Keratinocyte (primary cell): ENCODE results near the gene WASF2. TPM values are rescaled to one million over a fixed set of nuclear protein-coding genes. Genes with fewer than 3 reads are reported as not detected.
"Not testable (repeated sequence)": the region's sequence is repeated elsewhere in the genome, so short reads cannot be mapped to it uniquely, and the experiment has no call there.

ENCODE experiments used
- DNase-seq: peaks from one replicate; pipeline ENCODE4 v3.0.0-alpha.2; 2011; ENCODE audit warnings: low read depth, missing footprints, low spot score
- FAIRE-seq: peaks from 2 replicates; lab custom pipeline; 2011; peaks lifted over from hg19 to GRCh38; lab: Jason Lieb, UNC
- H2AFZ ChIP-seq: 2 replicates; pipeline ENCODE4 v1.6.0; 2012; ENCODE audit warnings: low read length, control low read depth, inconsistent platforms; ENCODE audit not compliant: control insufficient read depth
- H3K27ac ChIP-seq: 2 replicates; pipeline ENCODE4 v1.5.1; 2011; ENCODE audit warnings: low read length; ENCODE audit not compliant: control insufficient read depth, insufficient read depth
- H3K27me3 ChIP-seq: 3 replicates; pipeline ENCODE4 v1.6.0; 2011; ENCODE audit warnings: low read length; ENCODE audit not compliant: control insufficient read depth, insufficient read depth; ENCODE audit errors: extremely low read depth
- H3K36me3 ChIP-seq, 2 experiments: 2 replicates in 1 of 2; 3 replicates in 1 of 2; pipeline ENCODE4 v1.5.1; 2011; ENCODE audit warnings: low read length in 2 of 2, mild to moderate bottlenecking in 1 of 2; ENCODE audit not compliant: control insufficient read depth in 2 of 2, insufficient read depth in 2 of 2; ENCODE audit errors: extremely low read depth in 1 of 2
- H3K4me1 ChIP-seq: 3 replicates; pipeline ENCODE4 v1.5.1; 2011; ENCODE audit warnings: low read length; ENCODE audit not compliant: control insufficient read depth, insufficient read depth; ENCODE audit errors: extremely low read depth
- H3K4me2 ChIP-seq: 3 replicates; pipeline ENCODE4 v1.6.0; 2011; ENCODE audit warnings: low read depth, low read length; ENCODE audit not compliant: control insufficient read depth, insufficient read depth; ENCODE audit errors: extremely low read depth
- H3K4me3 ChIP-seq, 3 experiments: fragments of 200-600 bp in 1 of 3; sonication (generic) in 1 of 3; 2 replicates in 2 of 3; 3 replicates in 1 of 3; pipeline ENCODE4 v1.5.1; 2011 to 2016; ENCODE audit warnings: low read length in 3 of 3, mild to moderate bottlenecking in 3 of 3, control low read depth in 2 of 3, inconsistent platforms in 1 of 3, low read depth in 1 of 3, mixed read lengths in 1 of 3, mixed run types in 1 of 3, moderate library complexity in 1 of 3; ENCODE audit not compliant: control insufficient read depth in 2 of 3, insufficient read depth in 2 of 3; ENCODE audit errors: extremely low read depth in 1 of 3
- H3K79me2 ChIP-seq: 2 replicates; pipeline ENCODE4 v1.6.0; 2012; ENCODE audit warnings: low read length; ENCODE audit not compliant: control insufficient read depth, insufficient read depth
- H3K9ac ChIP-seq: 3 replicates; pipeline ENCODE4 v1.6.0; 2011; ENCODE audit warnings: low read length; ENCODE audit not compliant: control insufficient read depth, insufficient read depth; ENCODE audit errors: extremely low read depth
- H3K9me1 ChIP-seq: 3 replicates; pipeline ENCODE4 v1.6.0; 2011; ENCODE audit warnings: low read length; ENCODE audit not compliant: control insufficient read depth, insufficient read depth; ENCODE audit errors: extremely low read depth
- H3K9me3 ChIP-seq: 2 replicates; pipeline ENCODE4 v1.5.1; 2012; ENCODE audit warnings: low read depth, low read length; ENCODE audit not compliant: control insufficient read depth
- H4K20me1 ChIP-seq: 3 replicates; pipeline ENCODE4 v1.6.0; 2011; ENCODE audit warnings: low read length; ENCODE audit not compliant: control insufficient read depth, insufficient read depth; ENCODE audit errors: extremely low read depth
- CTCF ChIP-seq, 3 experiments: IDR thresholded peaks in 1 of 3; conservative IDR thresholded peaks in 1 of 3; optimal IDR thresholded peaks in 1 of 3; 2 replicates in 2 of 3; 3 replicates in 1 of 3; pipeline versions ENCODE3 to v1.5.1; 2011; ENCODE audit warnings: low read length in 3 of 3, mild to moderate bottlenecking in 3 of 3, moderate library complexity in 2 of 3, control low read depth in 1 of 3, inconsistent platforms in 1 of 3; ENCODE audit not compliant: insufficient read depth in 2 of 3; ENCODE audit errors: extremely low read depth in 1 of 3
- EZH2 ChIP-seq: IDR thresholded peaks from one replicate; pipeline ENCODE4 v1.6.1; 2012; ENCODE audit warnings: inconsistent platforms, mild to moderate bottlenecking, low read length, moderate library complexity
- dilution Hi-C: fragments of 300-500 bp; cut with MboI; formaldehyde crosslinking; loops from one replicate; pipeline ENCODE4 v1.7.0; 2020; ENCODE audit warnings: low sequenced_read_pairs; ENCODE audit not compliant: extremely low pct_ligation_motif_present
- polyA plus RNA-seq, 5 experiments: library from polyadenylated mRNA; depleted of rRNA in 3 of 5; stranded (reverse) in 3 of 5; stranded (forward) in 1 of 5; unstranded in 1 of 5; fragments of >200 nt; gene quantifications; 1 replicate in 1 of 5; 2 replicates in 3 of 5; 3 replicates in 1 of 5; pipeline versions ENCODE4 v1.2.1 to v1.2.3, GENCODE V29; 2011 to 2012; ENCODE audit warnings: missing spikeins in 2 of 5, low read depth in 1 of 5, low replicate concordance in 1 of 5

Gene WASF2
- polyA plus RNA-seq, 1 donor (not counting 4 experiments of a cell fraction or from before 2014, with no cell fraction given): 42.9 TPM

- FAIRE-seq (no peak), DNase-seq (no peak)
- no peak overlapping the region for H2AFZ ChIP-seq
- peaks cover 3% of the 10 kb centered on the region for H3K9me1 ChIP-seq
- peaks cover 2 to 3% of the 10 kb centered on the region in 2 experiments for H3K36me3 ChIP-seq
- TF ChIP-seq EZH2: no peak
- no peak for TF ChIP-seq CTCF (optimal IDR thresholded peaks at IDR 0.05 in 1 of 3, IDR thresholded peaks at IDR 0.05 in 1 of 3, conservative IDR thresholded peaks at IDR 0.05 in 1 of 3; ENCODE audit: extremely low read depth in 1 of 3, insufficient read depth in 2 of 3, low read length in 3 of 3)
- no peak overlapping the region for H3K4me3 ChIP-seq
- H3K9me3 ChIP-seq: no peaks in the 10 kb centered on the region
- dilution Hi-C loops: no loop called here
- H3K4me1 ChIP-seq: peaks cover 6% of the 10 kb centered on the region
- H3K27ac ChIP-seq: no peak overlapping the region
- peaks cover 88% of the 10 kb centered on the region for H3K79me2 ChIP-seq
- H3K4me2 ChIP-seq: no peak overlapping the region
- peaks cover 9% of the 10 kb centered on the region for H4K20me1 ChIP-seq
- no peaks in the 10 kb centered on the region for H3K27me3 ChIP-seq
- H3K9ac ChIP-seq: no peak overlapping the region
These were observed 20.6 kb downstream of the WASF2 start for GRCh38 chr1:27469334-27469733.

GRCh38 chr1:27468378-27468777, 21.6 kb downstream of the WASF2 start:
- H3K36me3 ChIP-seq, H2AFZ ChIP-seq, H3K4me3 ChIP-seq, H4K20me1 ChIP-seq, dilution Hi-C loops, H3K4me1 ChIP-seq, H3K9me1 ChIP-seq, H3K27ac ChIP-seq, FAIRE-seq, H3K9me3 ChIP-seq, H3K27me3 ChIP-seq, H3K4me2 ChIP-seq, DNase-seq, H3K9ac ChIP-seq: not testable (repeated sequence)
- H3K79me2 ChIP-seq: peaks cover 84% of the 10 kb centered on the region
